ENCODE measurements around the gene CDHR5. TPM values are rescaled to one million over a fixed set of nuclear protein-coding genes. Genes with fewer than 3 reads are reported as not detected.

CDHR5 gene
- total and polyA plus RNA-seq, 8 donors, result 0.46 to 0.77 (median 0.69) TPM; not detected in 2

- no peaks in the 10 kb centered on the region for H3K36me3 ChIP-seq
- H3K4me1 ChIP-seq, result peaks cover 0 to 2% of the 10 kb centered on the region in 2 donors
- H3K27ac ChIP-seq, result no peak overlapping the region
- no peaks in the 10 kb centered on the region for H3K9me3 ChIP-seq
- intact Hi-C loops (cut with DNase I), result no loop called here
- no peak for TF ChIP-seq CTCF (IDR thresholded peaks at IDR 0.05)
- H3K27me3 ChIP-seq, result peaks cover 14 to 46% of the 10 kb centered on the region in 2 donors
- H3K4me3 ChIP-seq, result no peak overlapping the region
- ATAC-seq (no peak), DNase-seq (no peak)
Measured at GRCh38 chr11:627308-627576, 2.5 kb upstream of the CDHR5 start.

GRCh38 chr11:626475-627307 is 1.9 kb upstream of the CDHR5 start, which contains the start of gene SCT:
Gene SCT, minus strand, starts transcription at chr11:627181. Its CDS starts 38 bp downstream, at chr11:627143.
- DNase-seq, result no peak
- ATAC-seq, result no peak
- TF ChIP-seq CTCF (IDR thresholded peaks at IDR 0.05), result no peak
- H3K27ac ChIP-seq, result no peak within 1 kb of the TSS
- H3K36me3 ChIP-seq, result no peaks in the 10 kb centered on the region
- H3K9me3 ChIP-seq, result no peaks in the 10 kb centered on the region
- H3K27me3 ChIP-seq, result peaks cover 14 to 46% of the 10 kb centered on the region in 2 donors
- H3K4me3 ChIP-seq, result no peak within 1 kb of the TSS
- peaks cover 0 to 2% of the 10 kb centered on the region in 2 donors for H3K4me1 ChIP-seq
- intact Hi-C loops (cut with DNase I), result no loop called here

- H3K4me1 ChIP-seq, result peaks cover 0 to 5% of the 10 kb centered on the region in 2 donors
- H3K4me3 ChIP-seq, result no peak overlapping the region
- intact Hi-C loops (cut with DNase I), result no loop called here
- TF ChIP-seq CTCF (IDR thresholded peaks at IDR 0.05), result no peak
- H3K27me3 ChIP-seq, result peaks cover 14 to 46% of the 10 kb centered on the region in 2 donors
- no peaks in the 10 kb centered on the region for H3K36me3 ChIP-seq
- ATAC-seq (no peak), DNase-seq (no peak)
- no peaks in the 10 kb centered on the region for H3K9me3 ChIP-seq
- no peak overlapping the region for H3K27ac ChIP-seq
Measured at GRCh38 chr11:625636-626268, 997 bp upstream of the CDHR5 start.

GRCh38 chr11:623999-624704 is 603 bp downstream of the CDHR5 start:
- H3K27ac ChIP-seq, result no peak overlapping the region
- no peaks in the 10 kb centered on the region for H3K36me3 ChIP-seq
- ATAC-seq (no peak), DNase-seq (no peak)
- peaks cover 0 to 13% of the 10 kb centered on the region in 2 donors for H3K4me1 ChIP-seq
- H3K27me3 ChIP-seq, result peaks cover 14 to 46% of the 10 kb centered on the region in 2 donors
- intact Hi-C loops (cut with DNase I), result no loop called here
- H3K4me3 ChIP-seq, result no peak overlapping the region
- H3K9me3 ChIP-seq, result no peaks in the 10 kb centered on the region
- no peak for TF ChIP-seq CTCF (IDR thresholded peaks at IDR 0.05)

GRCh38 chr11:623349-623869 is 1.3 kb downstream of the CDHR5 start:
- H3K27me3 ChIP-seq, result peaks cover 14 to 43% of the 10 kb centered on the region in 2 donors
- no peaks in the 10 kb centered on the region for H3K36me3 ChIP-seq
- ATAC-seq (no peak), DNase-seq (no peak)
- TF ChIP-seq CTCF (IDR thresholded peaks at IDR 0.05), result no peak
- no peak overlapping the region for H3K27ac ChIP-seq
- intact Hi-C loops (cut with DNase I), result no loop called here
- peaks cover 0 to 13% of the 10 kb centered on the region in 2 donors for H3K4me1 ChIP-seq
- no peaks in the 10 kb centered on the region for H3K9me3 ChIP-seq
- no peak overlapping the region for H3K4me3 ChIP-seq
